Measurements from ENCODE around the gene DRD3.

- TF ChIP-seq ATF6 (CRISPR knock-in tag; IDR thresholded peaks at IDR 0.05) (no peak), CTCF (IDR thresholded peaks at IDR 0.05) (no peak), SMAD3 (CRISPR knock-in tag; IDR thresholded peaks at IDR 0.05; ENCODE audit: borderline replicate concordance) (no peak), STAT6 (CRISPR knock-in tag; conservative IDR thresholded peaks at IDR 0.05; ENCODE audit: low read depth) (no peak), HMGXB4 (CRISPR knock-in tag; IDR thresholded peaks at IDR 0.05) (no peak), ZBTB21 (CRISPR knock-in tag; IDR thresholded peaks at IDR 0.05; ENCODE audit: borderline replicate concordance) (no peak), AFF4 (CRISPR knock-in tag; IDR thresholded peaks at IDR 0.05; ENCODE audit: borderline replicate concordance) (no peak)
These were observed 27.5 kb upstream of the DRD3 start for GRCh38 chr3:114206342-114206741.
